ENCODE measurements around the gene IL1B.

The IL1B gene

DNA sequence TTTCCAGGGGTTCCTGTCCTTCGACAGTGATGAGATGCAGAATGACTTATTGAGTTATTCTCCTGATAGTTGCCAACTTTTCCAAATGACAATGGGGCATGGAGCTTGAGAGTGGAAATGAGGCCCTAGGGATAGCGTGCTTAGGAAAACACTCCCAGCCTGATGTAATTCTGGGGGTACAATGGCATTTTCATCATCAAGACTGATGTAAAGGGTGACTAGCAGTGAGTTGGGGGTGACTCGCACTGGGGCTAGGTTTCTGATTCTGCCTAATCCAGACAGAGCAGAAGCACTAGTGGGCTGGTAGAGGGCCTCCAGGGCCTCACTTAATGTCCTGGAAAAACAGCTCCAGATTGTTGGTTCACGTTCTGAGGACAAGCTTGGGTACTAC, 40.4 kb upstream of the IL1B start:
- Histone ChIP-seq H4K20me1 (ENCODE audit: insufficient read depth, low read length) (no peaks in the 10 kb centered on the region), H3F3A (ENCODE audit: insufficient read depth, low read length) (no peaks in the 10 kb centered on the region), H3K36me3 (ENCODE audit: insufficient read depth, low read length) (no peaks in the 10 kb centered on the region), H3K4me3 (ENCODE audit: low read depth, low read length, poor library complexity, severe bottlenecking) (no peak overlapping the region), H3K27me3 (ENCODE audit: insufficient read depth, low read length) (no peaks in the 10 kb centered on the region; the same call in 1 of the 2 replicates), H3K4me2 (ENCODE audit: low read length) (no peak overlapping the region), H3K9ac (ENCODE audit: low read length) (no peak overlapping the region), H3K9me2 (ENCODE audit: low read depth, low read length) (no peaks in the 10 kb centered on the region), H3K27ac (ENCODE audit: low read depth, low read length, poor library complexity, severe bottlenecking) (no peak overlapping the region), H2AFZ (ENCODE audit: low read length) (no peak overlapping the region), H3K79me2 (ENCODE audit: insufficient read depth, low read length) (no peaks in the 10 kb centered on the region), H3K9me3 (ENCODE audit: low read length) (no peaks in the 10 kb centered on the region), H3K4me1 (ENCODE audit: insufficient read depth, low read length, severe bottlenecking) (no peaks in the 10 kb centered on the region)
- no peak for TF ChIP-seq EZH2 (IDR thresholded peaks at IDR 0.05; ENCODE audit: borderline replicate concordance, low read length)
- TF ChIP-seq, protein P1, sequence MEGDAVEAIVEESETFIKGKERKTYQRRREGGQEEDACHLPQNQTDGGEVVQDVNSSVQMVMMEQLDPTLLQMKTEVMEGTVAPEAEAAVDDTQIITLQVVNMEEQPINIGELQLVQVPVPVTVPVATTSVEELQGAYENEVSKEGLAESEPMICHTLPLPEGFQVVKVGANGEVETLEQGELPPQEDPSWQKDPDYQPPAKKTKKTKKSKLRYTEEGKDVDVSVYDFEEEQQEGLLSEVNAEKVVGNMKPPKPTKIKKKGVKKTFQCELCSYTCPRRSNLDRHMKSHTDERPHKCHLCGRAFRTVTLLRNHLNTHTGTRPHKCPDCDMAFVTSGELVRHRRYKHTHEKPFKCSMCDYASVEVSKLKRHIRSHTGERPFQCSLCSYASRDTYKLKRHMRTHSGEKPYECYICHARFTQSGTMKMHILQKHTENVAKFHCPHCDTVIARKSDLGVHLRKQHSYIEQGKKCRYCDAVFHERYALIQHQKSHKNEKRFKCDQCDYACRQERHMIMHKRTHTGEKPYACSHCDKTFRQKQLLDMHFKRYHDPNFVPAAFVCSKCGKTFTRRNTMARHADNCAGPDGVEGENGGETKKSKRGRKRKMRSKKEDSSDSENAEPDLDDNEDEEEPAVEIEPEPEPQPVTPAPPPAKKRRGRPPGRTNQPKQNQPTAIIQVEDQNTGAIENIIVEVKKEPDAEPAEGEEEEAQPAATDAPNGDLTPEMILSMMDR (IDR thresholded peaks at IDR 0.05; ENCODE audit: low read length) = no peak

DNA sequence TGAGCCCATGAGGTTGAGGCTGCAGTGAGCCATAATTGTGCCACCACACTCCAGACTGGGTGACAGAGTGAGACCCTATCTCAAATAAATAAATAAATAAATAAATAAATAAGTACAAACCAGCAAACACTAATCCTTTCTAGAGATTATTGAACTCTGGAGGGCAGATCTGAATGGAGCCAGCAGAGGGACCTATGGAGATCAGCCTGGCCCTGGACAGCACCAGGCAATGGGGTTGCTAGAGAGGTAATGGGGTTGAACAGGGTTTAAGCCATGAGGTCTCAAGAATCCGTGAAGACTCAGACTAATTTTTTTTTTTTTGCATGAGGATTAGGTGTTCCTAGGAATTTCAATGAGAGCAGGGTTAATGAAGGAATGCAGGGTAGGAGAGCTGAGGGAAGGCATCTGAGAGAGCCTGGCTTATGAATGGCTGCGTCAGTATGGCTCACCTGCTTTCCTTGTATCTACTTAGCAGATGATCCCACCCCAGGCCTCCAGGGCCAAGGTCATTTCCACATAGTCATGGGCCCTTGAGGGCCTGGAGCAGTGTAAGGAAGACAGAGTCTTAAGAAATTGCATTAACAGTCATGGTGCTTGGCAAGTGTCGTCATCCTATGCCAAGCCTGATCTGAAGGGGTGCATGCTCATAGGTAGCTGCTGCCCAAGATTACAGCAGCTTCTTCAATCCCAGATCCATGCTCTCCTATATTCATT, 39.8 kb upstream of the IL1B start:
- H3F3A ChIP-seq (ENCODE audit: insufficient read depth, low read length) = no peaks in the 10 kb centered on the region
- no peaks in the 10 kb centered on the region for H3K9me3 ChIP-seq (ENCODE audit: low read length)
- H3K9ac ChIP-seq (ENCODE audit: low read length) = no peak overlapping the region
- H3K4me2 ChIP-seq (ENCODE audit: low read length) = no peak overlapping the region
- no peaks in the 10 kb centered on the region for H3K9me2 ChIP-seq (ENCODE audit: low read depth, low read length)
- H3K4me1 ChIP-seq (ENCODE audit: insufficient read depth, low read length, severe bottlenecking) = no peaks in the 10 kb centered on the region
- no peaks in the 10 kb centered on the region; the same call in 1 of the 2 replicates for H3K27me3 ChIP-seq (ENCODE audit: insufficient read depth, low read length)
- H2AFZ ChIP-seq (ENCODE audit: low read length) = no peak overlapping the region
- no peaks in the 10 kb centered on the region for H3K36me3 ChIP-seq (ENCODE audit: insufficient read depth, low read length)
- TF ChIP-seq EZH2 (IDR thresholded peaks at IDR 0.05; ENCODE audit: borderline replicate concordance, low read length) = no peak
- TF ChIP-seq, protein P1 (IDR thresholded peaks at IDR 0.05; ENCODE audit: low read length) = no peak
- H3K27ac ChIP-seq (ENCODE audit: low read depth, low read length, poor library complexity, severe bottlenecking) = no peak overlapping the region
- no peaks in the 10 kb centered on the region for H4K20me1 ChIP-seq (ENCODE audit: insufficient read depth, low read length)
- no peaks in the 10 kb centered on the region for H3K79me2 ChIP-seq (ENCODE audit: insufficient read depth, low read length)
- no peak overlapping the region for H3K4me3 ChIP-seq (ENCODE audit: low read depth, low read length, poor library complexity, severe bottlenecking)

DNA sequence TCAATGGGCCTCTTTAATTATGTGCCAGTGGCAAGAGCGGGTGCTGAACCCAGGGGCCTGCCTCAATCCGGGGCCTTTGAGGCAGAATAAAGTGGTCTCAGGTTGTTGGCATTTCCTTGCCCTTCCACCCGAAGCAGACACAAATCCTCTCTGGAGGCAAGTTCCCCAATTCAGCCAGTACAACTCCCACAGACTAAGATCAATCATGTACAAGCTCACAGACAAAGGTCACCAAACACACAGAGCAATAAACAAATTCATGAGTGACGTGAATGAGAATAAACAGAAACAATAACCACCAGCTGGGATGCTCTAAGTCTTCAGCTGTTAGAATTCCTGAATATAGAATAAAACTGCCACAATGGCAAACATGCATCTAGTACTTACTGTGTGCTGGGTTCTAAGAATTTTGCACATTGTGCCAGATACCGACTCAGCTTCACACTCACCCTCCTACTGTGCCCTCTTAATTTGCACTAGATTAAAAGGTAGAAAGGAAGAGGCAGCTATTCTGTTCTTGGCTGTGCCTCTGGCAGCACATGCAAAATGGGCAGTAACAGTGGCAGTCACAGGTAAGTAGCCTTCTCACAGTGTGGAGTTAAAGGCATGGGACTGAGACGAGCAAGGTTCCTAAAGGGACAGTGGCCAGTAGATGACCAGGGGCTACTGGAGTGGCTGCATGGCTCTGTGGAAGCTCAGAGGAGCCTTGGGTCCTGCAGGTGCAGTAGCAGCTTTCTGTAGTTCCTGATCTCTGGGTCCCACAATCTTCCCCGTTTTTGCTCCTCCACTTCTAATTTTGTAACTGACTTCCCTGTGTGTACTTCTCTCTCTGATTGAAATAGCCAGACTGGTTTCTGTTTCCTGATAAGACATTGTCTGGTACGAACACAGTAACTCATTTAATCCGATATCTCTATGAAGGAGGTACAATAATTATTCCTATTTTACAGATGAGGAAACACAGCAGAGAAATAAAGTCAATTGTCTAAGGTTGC, 34.6 kb upstream of the IL1B start:
- no peak overlapping the region for H3K4me2 ChIP-seq (ENCODE audit: low read length)
- peaks cover 3% of the 10 kb centered on the region; the same call in 1 of the 2 replicates for H3K27me3 ChIP-seq (ENCODE audit: insufficient read depth, low read length)

More for the DNA sequence above, 34.6 kb upstream of the IL1B start:
- Histone ChIP-seq H3F3A (ENCODE audit: insufficient read depth, low read length) (no peaks in the 10 kb centered on the region), H3K4me1 (ENCODE audit: insufficient read depth, low read length, severe bottlenecking) (no peaks in the 10 kb centered on the region), H4K20me1 (ENCODE audit: insufficient read depth, low read length) (no peaks in the 10 kb centered on the region), H3K36me3 (ENCODE audit: insufficient read depth, low read length) (no peaks in the 10 kb centered on the region), H3K9me2 (ENCODE audit: low read depth, low read length) (no peaks in the 10 kb centered on the region), H3K9ac (ENCODE audit: low read length) (no peak overlapping the region), H3K4me3 (ENCODE audit: low read depth, low read length, poor library complexity, severe bottlenecking) (no peak overlapping the region), H3K27ac (ENCODE audit: low read depth, low read length, poor library complexity, severe bottlenecking) (no peak overlapping the region), H2AFZ (ENCODE audit: low read length) (no peak overlapping the region), H3K79me2 (ENCODE audit: insufficient read depth, low read length) (no peaks in the 10 kb centered on the region), H3K9me3 (ENCODE audit: low read length) (0 out of 2 replicates have a peak, but pooled peaks cover 2% of the 10 kb centered on the region)
- TF ChIP-seq EZH2 (IDR thresholded peaks at IDR 0.05; ENCODE audit: borderline replicate concordance, low read length) = no peak
- TF ChIP-seq, protein P1 (IDR thresholded peaks at IDR 0.05; ENCODE audit: low read length) = no peak

Measured in OCI-LY1 (cell line).